SH-SY5Y (cell line): ENCODE results near the gene PNPLA7.

ENCODE experiments used
- GATA2 ChIP-seq: IDR thresholded peaks from 2 replicates; pipeline ENCODE4 v1.6.1; 2011; ENCODE audit warnings: mild to moderate bottlenecking, low read depth, low read length
- GATA3 ChIP-seq: IDR thresholded peaks from 2 replicates; pipeline ENCODE4 v1.6.1; 2011; ENCODE audit warnings: low read depth, mild to moderate bottlenecking, low read length, moderate library complexity

- no peak for TF ChIP-seq GATA3
- TF ChIP-seq GATA2: no peak
Measured at GRCh38 chr9:137520614-137521404, 29.4 kb downstream of the PNPLA7 start.
